Stomach (tissue), 19 donors: ENCODE measurements around the gene RHBG. TPM values are rescaled to one million over a fixed set of nuclear protein-coding genes. Genes with fewer than 3 reads are reported as not detected.
"Not testable (repeated sequence)": the region's sequence is repeated elsewhere in the genome, so short reads cannot be mapped to it uniquely, and the experiment has no call there.

Experiments
- DNase-seq, 2 donors: peaks; one replicate each; pipeline versions ENCODE4 v3.0.0 to v3.0.0-alpha.2; 2013 to 2019
- H3K27ac ChIP-seq, 5 donors: fragments of 200-600 bp in 4 of 5; sonication (generic) in 4 of 5; one replicate each; pipeline ENCODE4 v1.5.1; 2013 to 2019; ENCODE audit warnings: mild to moderate bottlenecking in 1 of 5, moderate library complexity in 1 of 5
- H3K27me3 ChIP-seq, 3 donors: fragments of 200-600 bp; sonication (generic); one replicate each; pipeline ENCODE4 v1.5.1; 2017 to 2019; ENCODE audit warnings: mixed run types in 1 of 3
- H3K36me3 ChIP-seq, 4 donors: fragments of 200-600 bp; sonication (generic); 1 replicate in 3 of 4; 2 replicates in 1 of 4; pipeline ENCODE4 v1.5.1; 2016 to 2019
- H3K4me1 ChIP-seq, 4 donors: fragments of 200-600 bp; sonication (generic); one replicate each; pipeline ENCODE4 v1.5.1; 2016 to 2019
- H3K4me3 ChIP-seq, 4 donors: fragments of 200-600 bp; sonication (generic) in 3 of 4; one replicate each; pipeline ENCODE4 v1.5.1; 2016 to 2019; ENCODE audit warnings: mild to moderate bottlenecking in 1 of 4
- H3K9me3 ChIP-seq, 4 donors: fragments of 200-600 bp; sonication (generic); one replicate each; pipeline ENCODE4 v1.5.1; 2016 to 2019
- CTCF ChIP-seq, 7 experiments: fragments of 450-650 bp in 4 of 7; fragments of 200-600 bp in 3 of 7; sonication (generic) in 3 of 7; IDR thresholded peaks; one replicate each; pipeline ENCODE4 v1.5.1; 2016 to 2019; ENCODE audit warnings: antibody characterized with exemption in 7 of 7, control low read depth in 2 of 7, mild to moderate bottlenecking in 1 of 7
- EP300 ChIP-seq: sonication (generic); formaldehyde crosslinking; IDR thresholded peaks from one replicate; pipeline ENCODE4 v1.6.1; 2017; ENCODE audit warnings: antibody characterized with exemption
- POLR2A ChIP-seq, 4 donors: fragments of 450-650 bp; IDR thresholded peaks; one replicate each; pipeline ENCODE4 v1.6.1; 2016; ENCODE audit warnings: antibody characterized with exemption in 4 of 4, control low read depth in 2 of 4, mild to moderate bottlenecking in 1 of 4, moderate library complexity in 1 of 4
- POLR2AphosphoS5 ChIP-seq, 3 donors: sonication (generic); formaldehyde crosslinking; IDR thresholded peaks; one replicate each; pipeline ENCODE4 v1.6.1; 2016; ENCODE audit warnings: antibody characterized with exemption in 3 of 3
- WGBS, 5 donors: extraction: QIAGEN DNeasy Blood & Tissue Kit in 3 of 5; methylation state at CpG; one replicate each; pipeline versions ENCODE4 v1.1.5 to v1.1.7; 2013 to 2018; 5-methylcytosine and 5-hydroxymethylcytosine counted together
- intact Hi-C: fragments of 100-400 bp; cut with DNase I; formaldehyde crosslinking; loops from one replicate; pipeline ENCODE4 v1.15.1; 2023; ENCODE audit warnings: low total_unique reads
- long read RNA-seq, 10 donors: transcript quantifications; one replicate each; lab custom pipeline, GENCODE V29; 2026
- polyA plus RNA-seq, 3 donors: library from polyadenylated mRNA; stranded (reverse); fragments of 200-250 nt; gene quantifications; one replicate each; pipeline ENCODE4 v1.2.3, GENCODE V29; 2013
- total RNA-seq, 5 donors: library from RNA; depleted of rRNA; stranded (reverse); fragments of >200 nt; gene quantifications; one replicate each; pipeline versions ENCODE4 v1.1.0 to v1.2.3, GENCODE V29; 2014 to 2016
- donor health status: healthy with polysubstance abuse.
- donor health status: Bipolar disorder and iron deficiency.
- donor health status: healthy.

The RHBG gene
- total RNA-seq (not detected), polyA plus RNA-seq (under 1 TPM in 1 of 3 donors, not detected in 2; 0.70 TPM)
- long read RNA-seq, donor 1 = 0 reads
- long read RNA-seq, donor 2 = 0 reads
- long read RNA-seq, donor 3 = 0 reads
- long read RNA-seq, donor 4 = 0 reads
- long read RNA-seq, donor 5 = 0 reads
- long read RNA-seq, donor 6 = 0 reads
- long read RNA-seq, donor 7 = 0 reads
- long read RNA-seq, donor 8 = 0 reads
- long read RNA-seq, donor 9 = 0 reads
- long read RNA-seq, donor 10 = 0 reads

- peak within 1 kb of the TSS; percentile 41 to 55 (median 45) for H3K4me3 ChIP-seq
- H3K27ac ChIP-seq = peak within 1 kb of the TSS in 1 of 5 donors; percentile 45
- DNase-seq = peak; percentile 84 to 85
- no peaks in the 10 kb centered on the region for H3K36me3 ChIP-seq
- intact Hi-C loops = no loop called here
- TF ChIP-seq CTCF (IDR thresholded peaks at IDR 0.05) = no peak
- no peak for TF ChIP-seq POLR2AphosphoS5 (IDR thresholded peaks at IDR 0.05)
- no peak for TF ChIP-seq EP300
- TF ChIP-seq POLR2A (IDR thresholded peaks at IDR 0.05) = no peak
- H3K9me3 ChIP-seq = no peaks in the 10 kb centered on the region
- peaks cover 7 to 19% (median 14%) of the 10 kb centered on the region in 4 donors for H3K4me1 ChIP-seq
- H3K27me3 ChIP-seq = peaks cover 3 to 83% (median 15%) of the 10 kb centered on the region in 3 donors
- WGBS, 5 donors = 5 to 10% (median 7%) methylated on average over 17 to 48 of the region's 48 CpGs
Measured at GRCh38 chr1:156368889-156369684, at the start of gene RHBG. RHBG (plus strand) TSS chr1:156369211; CDS start chr1:156369250, 39 bp downstream.

- peaks cover 92 to 100% (median 100%) of the 10 kb centered on the region in 4 donors for H3K36me3 ChIP-seq
- peak in 3 of 7 experiments; percentile 17 to 40 (median 39) for TF ChIP-seq CTCF (IDR thresholded peaks at IDR 0.05)
- TF ChIP-seq POLR2AphosphoS5 (IDR thresholded peaks at IDR 0.05) = no peak
- 63 to 91% (median 77%) methylated on average over 1 of the region's 1 CpG for WGBS, 5 donors
Measured at GRCh38 chr1:156319664-156320063, 49.3 kb upstream of the RHBG start.

GRCh38 chr1:156320560-156320959 is 48.5 kb upstream of the RHBG start:
- WGBS, 5 donors = 81 to 91% (median 86%) methylated on average over 3 of the region's 3 CpGs
- H3K36me3 ChIP-seq = peaks cover 91 to 100% (median 100%) of the 10 kb centered on the region in 4 donors

More at GRCh38 chr1:156319664-156320063, 49.3 kb upstream of the RHBG start:
- H3K27me3 ChIP-seq = no peaks in the 10 kb centered on the region
- H3K4me1 ChIP-seq = no peaks in the 10 kb centered on the region
- intact Hi-C loops = no loop called here
- DNase-seq = peak in 1 of 2 donors; percentile 48
- H3K27ac ChIP-seq = no peak overlapping the region
- no peaks in the 10 kb centered on the region for H3K9me3 ChIP-seq
- no peak overlapping the region for H3K4me3 ChIP-seq

GRCh38 chr1:156323179-156323578 is 45.8 kb upstream of the RHBG start:
- H3K27ac ChIP-seq, H3K4me3 ChIP-seq, H3K4me1 ChIP-seq, H3K27me3 ChIP-seq, intact Hi-C loops, H3K9me3 ChIP-seq, DNase-seq: not testable (repeated sequence)
- WGBS, 5 donors = 94 to 98% (median 95%) methylated on average over 9 of the region's 9 CpGs
- peaks cover 65 to 95% (median 94%) of the 10 kb centered on the region in 4 donors for H3K36me3 ChIP-seq

More at GRCh38 chr1:156320560-156320959, 48.5 kb upstream of the RHBG start:
- Histone ChIP-seq H3K4me3 (no peak overlapping the region), H3K9me3 (no peaks in the 10 kb centered on the region), H3K4me1 (no peaks in the 10 kb centered on the region), H3K27me3 (no peaks in the 10 kb centered on the region), H3K27ac (no peak overlapping the region)
- intact Hi-C loops = no loop called here
- DNase-seq = no peak
- no peak for TF ChIP-seq POLR2AphosphoS5 (IDR thresholded peaks at IDR 0.05)
- TF ChIP-seq POLR2A (IDR thresholded peaks at IDR 0.05) = no peak
- no peak for TF ChIP-seq EP300
- no peak for TF ChIP-seq CTCF (IDR thresholded peaks at IDR 0.05)
